HL-60/S4 treated with retinoic acid at 250 ng/mL for 4 days and 3 days (cell line): ENCODE results near the gene HVCN1.
"Not testable (repeated sequence)": the region's sequence is repeated elsewhere in the genome, so short reads cannot be mapped to it uniquely, and the experiment has no call there.

ENCODE experiments used
- in situ Hi-C: fragments of 300-500 bp; cut with MboI; formaldehyde crosslinking; loops from 2 replicates; pipeline ENCODE4 v1.7.0; 2022; ENCODE audit warnings: low sequenced_read_pairs

The HVCN1 gene

GRCh38 chr12:110622582-110622981 is 66.3 kb downstream of the HVCN1 start:
- in situ Hi-C loops, result no loop called here

DNA sequence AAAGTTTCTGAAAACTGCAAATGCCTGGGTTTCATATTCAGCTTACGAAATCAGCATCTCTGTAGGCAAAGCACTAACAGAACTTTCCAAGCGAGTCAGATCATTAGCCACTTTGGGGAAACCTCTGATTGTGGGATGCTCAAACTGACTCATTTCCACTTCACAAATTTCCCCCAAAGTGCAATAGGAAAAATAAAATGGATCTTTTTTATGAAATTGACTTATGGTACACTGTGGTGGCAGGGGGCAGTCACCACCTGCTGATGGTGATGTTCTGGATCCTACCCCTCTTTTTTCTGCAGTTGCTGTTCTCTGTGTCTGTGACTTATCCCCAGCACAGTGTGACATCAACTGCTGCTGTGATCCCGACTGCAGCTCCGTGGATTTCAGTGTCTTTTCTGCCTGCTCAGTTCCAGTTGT is 69.4 kb downstream of the HVCN1 start:
- in situ Hi-C loops, result no loop called here

- in situ Hi-C loops, result no loop called here
These were observed 72.3 kb downstream of the HVCN1 start for GRCh38 chr12:110616471-110617115.

GRCh38 chr12:110615171-110615570 is 73.7 kb downstream of the HVCN1 start:
- in situ Hi-C loops, result no loop called here

DNA sequence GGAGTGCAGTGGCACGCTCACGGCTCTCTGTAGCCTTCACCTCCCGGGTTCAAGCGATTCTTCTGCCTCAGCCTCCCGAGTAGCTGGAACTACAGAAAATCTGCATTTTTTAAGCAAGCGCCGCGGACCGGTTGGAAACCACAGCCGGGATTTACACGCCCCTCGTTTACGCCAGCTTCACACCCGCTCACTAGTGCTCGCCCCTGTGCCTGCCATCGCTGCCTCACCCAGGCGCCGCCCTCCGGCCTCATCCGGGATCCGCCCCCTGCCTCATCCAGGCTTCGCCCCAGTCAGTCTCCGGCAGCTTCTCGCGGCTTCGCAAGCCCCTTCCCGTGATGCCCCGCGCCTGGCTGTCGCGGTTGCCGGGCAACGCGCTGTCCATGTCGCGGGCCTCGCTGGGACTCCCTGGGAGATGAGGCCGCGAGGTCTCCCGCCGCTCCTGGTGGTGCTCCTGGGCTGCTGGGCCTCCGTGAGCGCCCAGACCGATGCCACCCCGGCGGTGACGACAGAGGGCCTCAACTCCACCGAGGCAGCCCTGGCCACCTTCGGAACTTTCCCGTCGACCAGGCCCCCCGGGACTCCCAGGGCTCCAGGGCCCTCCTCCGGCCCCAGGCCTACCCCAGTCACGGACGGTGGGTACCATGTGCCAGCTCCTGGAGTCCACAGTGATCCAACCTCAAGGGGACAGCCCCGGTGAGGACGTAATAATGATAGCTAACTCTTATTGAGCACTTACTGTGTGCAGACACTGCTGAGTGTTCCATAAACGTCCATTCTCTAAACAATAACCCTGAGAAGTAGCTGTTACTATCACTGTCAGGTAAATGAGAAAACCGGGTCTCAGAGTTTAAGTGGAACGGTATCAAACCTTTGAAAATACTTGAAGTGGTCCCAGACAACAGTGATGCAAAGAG is 74.9 kb downstream of the HVCN1 start, which contains the start of gene TCTN1:
TCTN1 (plus strand) TSS at position 359 of the 914 bp plus-strand sequence; CDS start at position 413, 54 bp downstream.
- in situ Hi-C loops, result no loop called here

DNA sequence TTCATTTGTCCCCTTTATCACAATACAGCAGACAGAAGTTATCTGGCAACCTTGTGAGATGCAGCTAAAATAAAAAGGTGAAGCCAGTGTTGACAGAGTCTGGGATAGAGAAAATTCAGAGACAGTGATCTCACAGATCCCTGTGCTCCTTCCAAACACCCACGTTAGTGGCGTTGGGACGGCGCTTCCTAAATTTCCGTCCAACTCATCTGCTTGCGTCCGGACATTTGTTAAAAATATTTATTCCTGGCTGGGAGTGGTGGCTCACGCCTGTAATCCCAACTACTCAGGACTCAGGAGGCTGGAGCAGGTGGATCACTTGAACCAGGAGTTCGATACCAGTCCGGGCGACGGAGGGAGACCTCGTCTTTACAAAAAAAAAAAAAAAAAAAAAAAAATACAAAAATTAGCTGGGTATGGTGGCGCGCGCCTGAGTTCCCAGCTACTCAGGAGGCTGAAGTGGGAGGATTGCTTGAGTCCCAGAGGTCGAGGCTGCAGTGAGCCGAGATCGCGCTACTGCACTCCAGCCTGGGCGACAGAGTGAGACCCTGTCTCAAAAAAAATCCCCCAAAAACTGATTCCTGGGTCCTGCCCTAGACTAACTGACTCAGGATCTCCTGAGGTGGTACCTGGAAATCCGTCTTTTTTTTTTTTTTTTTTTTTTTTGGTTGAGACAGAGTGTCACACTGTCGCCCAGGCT is 75.7 kb downstream of the HVCN1 start:
- in situ Hi-C loops, result no loop called here

GRCh38 chr12:110606253-110606611 is 82.7 kb downstream of the HVCN1 start:
- in situ Hi-C loops, result no loop called here

DNA sequence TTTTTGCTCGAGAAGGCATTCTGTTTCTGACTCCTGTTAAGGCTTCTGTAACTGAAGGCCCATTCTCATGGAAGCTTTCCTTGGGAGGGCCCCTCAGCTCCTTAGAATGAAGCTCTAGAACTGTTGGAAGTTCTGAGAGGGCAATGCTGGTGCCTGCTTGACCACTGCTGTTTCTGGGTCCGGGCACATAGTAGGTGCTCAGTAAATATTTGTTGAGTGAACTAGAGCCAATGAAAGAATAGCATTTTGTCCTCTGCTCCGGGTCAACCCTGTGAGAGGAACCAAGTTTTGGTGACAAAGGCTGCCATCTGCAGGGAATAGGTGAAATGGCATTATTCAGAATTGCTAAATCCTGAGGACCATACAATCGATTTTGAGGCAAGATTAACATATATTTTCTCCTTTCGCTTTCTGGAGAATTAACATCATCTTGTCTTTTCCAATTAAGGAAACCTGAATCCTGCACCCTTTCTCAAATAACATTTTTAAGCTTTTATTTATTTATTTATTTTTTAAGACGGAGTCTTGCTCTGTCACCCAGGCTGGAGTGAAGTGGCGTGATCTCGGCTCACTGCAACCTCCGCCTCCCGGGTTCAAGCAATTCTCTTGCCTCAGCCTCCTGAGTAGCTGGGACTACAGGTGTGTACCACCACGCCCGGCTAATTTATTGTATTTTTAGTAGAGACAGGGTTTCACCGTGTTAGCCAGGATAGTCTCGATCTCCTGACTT is 86.7 kb downstream of the HVCN1 start:
- in situ Hi-C loops, result not testable (repeated sequence)

DNA sequence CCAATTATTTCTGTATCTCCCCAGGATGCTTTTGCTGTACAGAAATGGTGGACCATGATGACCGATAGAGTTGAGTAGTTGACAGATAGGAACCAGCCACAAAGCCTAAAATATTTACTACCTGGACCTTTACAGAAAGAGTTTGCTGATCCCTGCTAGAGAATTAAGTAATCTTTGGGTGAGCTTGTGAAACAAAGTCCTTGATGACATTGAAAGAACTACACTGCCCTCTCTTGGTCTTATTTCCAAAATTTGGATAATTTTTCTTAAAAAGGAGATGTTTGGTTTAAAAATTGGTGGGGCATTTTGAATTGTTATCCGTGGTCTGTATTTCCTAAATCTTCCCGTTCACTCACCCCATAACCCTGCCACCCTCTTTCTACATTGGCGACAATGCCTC is 88.7 kb downstream of the HVCN1 start:
- in situ Hi-C loops, result no loop called here

- in situ Hi-C loops, result loop anchor here (25.0 kb wide), 1 partner anchor 487 kb away; the partner anchor contains the start of gene IFT81
These were observed 89.6 kb downstream of the HVCN1 start for GRCh38 chr12:110599334-110599733.
